A673 (cell line): ENCODE results near the gene LRRC4. TPM values are rescaled to one million over a fixed set of nuclear protein-coding genes. Genes with fewer than 3 reads are reported as not detected.

Source experiments
- BruUV-seq: library from RNA; stranded (reverse); fragments of 400-500 nt; replicated peaks from 2 replicates; lab custom pipeline; 2021; lab: Mats Ljungman, UMichigan
- CTCF ChIA-PET: fragments of 300-600 bp; sonication (Branson Sonifier 250); formaldehyde crosslinking; loops from one replicate; lab custom pipeline; 2022; ENCODE audit warnings: antibody characterized with exemption; lab: Charles Lee
- POLR2A ChIA-PET: fragments of 300-600 bp; sonication (Branson Sonifier 250); formaldehyde crosslinking; loops from one replicate; lab custom pipeline; 2022; ENCODE audit warnings: antibody characterized with exemption; ENCODE audit not compliant: low non-redundant PET; lab: Charles Lee
- DNase-seq: peaks from one replicate; pipeline ENCODE4 v3.0.0-alpha.2; 2015; ENCODE audit warnings: low spot score
- H3K27ac ChIP-seq: fragments of 200-600 bp; sonication (generic); 2 replicates; pipeline ENCODE4 v1.5.1; 2016; ENCODE audit warnings: mixed run types, low read depth, mild to moderate bottlenecking, mixed read lengths, antibody characterized with exemption, low read length; ENCODE audit not compliant: poor library complexity, severe bottlenecking
- H3K27me3 ChIP-seq: fragments of 200-600 bp; sonication (generic); replicated peaks from 2 replicates; pipeline ENCODE4 v1.6.1; 2017; ENCODE audit warnings: mixed run types, low read depth, mild to moderate bottlenecking, mixed read lengths, antibody characterized with exemption, low read length; ENCODE audit not compliant: insufficient read depth, poor library complexity
- H3K36me3 ChIP-seq: fragments of 200-600 bp; sonication (generic); 2 replicates; pipeline ENCODE4 v1.6.1; 2016; ENCODE audit warnings: mixed run types, mild to moderate bottlenecking, mixed read lengths, antibody characterized with exemption, low read length; ENCODE audit not compliant: insufficient read depth, poor library complexity, severe bottlenecking
- H3K4me1 ChIP-seq: fragments of 200-600 bp; sonication (generic); 2 replicates; pipeline ENCODE4 v1.6.1; 2017; ENCODE audit warnings: mixed run types, mild to moderate bottlenecking, mixed read lengths, antibody characterized with exemption, low read length; ENCODE audit not compliant: insufficient read depth, poor library complexity, severe bottlenecking
- H3K4me3 ChIP-seq: fragments of 200-600 bp; sonication (generic); 2 replicates; pipeline ENCODE4 v1.5.1; 2016; ENCODE audit warnings: low read depth, mixed run types, mild to moderate bottlenecking, mixed read lengths, low read length; ENCODE audit not compliant: poor library complexity, severe bottlenecking
- H3K9me3 ChIP-seq: fragments of 200-600 bp; sonication (generic); 2 replicates; pipeline ENCODE4 v1.6.1; 2016; ENCODE audit warnings: mixed run types, low read depth, mild to moderate bottlenecking, mixed read lengths, antibody characterized with exemption, low read length; ENCODE audit not compliant: poor library complexity, severe bottlenecking
- CTCF ChIP-seq: fragments of 300-800, 200-600 bp; sonication (generic); conservative IDR thresholded peaks from 2 replicates; pipeline ENCODE4 v1.5.1; 2017; ENCODE audit warnings: low read depth, mild to moderate bottlenecking, antibody characterized with exemption, low read length, moderate library complexity, mixed read lengths
- EZH2 ChIP-seq: fragments of 200-600 bp; sonication (generic); IDR thresholded peaks from 2 replicates; pipeline ENCODE4 v1.6.1; 2017; ENCODE audit warnings: borderline replicate concordance, low read depth, mild to moderate bottlenecking, mixed read lengths, antibody characterized with exemption, low read length; ENCODE audit not compliant: poor library complexity, severe bottlenecking
- intact Hi-C: fragments of 100-400 bp; cut with micrococcal nuclease; formaldehyde crosslinking; loops from one replicate; pipeline ENCODE4 v1.10.0; 2022; ENCODE audit not compliant: unreplicated experiment
- total RNA-seq: library from RNA; stranded (reverse); gene quantifications from 2 replicates; pipeline ENCODE4 v1.2.3, GENCODE V29; 2021

LRRC4 gene
- total RNA-seq, 1 experiment from 2014 or later: 16.1 TPM

- intact Hi-C loops: no loop called here
- TF ChIP-seq CTCF: no peak
- Histone ChIP-seq H3K36me3 (no peaks in the 10 kb centered on the region), H3K27ac (no peak overlapping the region), H3K4me1 (no peaks in the 10 kb centered on the region), H3K4me3 (no peak overlapping the region), H3K9me3 (no peaks in the 10 kb centered on the region), H3K27me3 (no peaks in the 10 kb centered on the region)
- POLR2A ChIA-PET: no interaction called here
- CTCF ChIA-PET: no interaction called here
- no peak for DNase-seq
- BruUV-seq: no TSS peak
Measured at GRCh38 chr7:127998671-127999070, 32.6 kb downstream of the LRRC4 start.

GRCh38 chr7:127997226-127997922 lies 33.9 kb downstream of the LRRC4 start:
- CTCF ChIA-PET: no interaction called here
- BruUV-seq: no TSS peak
- DNase-seq: no peak
- Histone ChIP-seq H3K36me3 (no peaks in the 10 kb centered on the region), H3K27me3 (no peaks in the 10 kb centered on the region), H3K27ac (no peak overlapping the region), H3K4me1 (no peaks in the 10 kb centered on the region), H3K4me3 (no peak overlapping the region), H3K9me3 (no peaks in the 10 kb centered on the region)
- intact Hi-C loops: no loop called here
- no peak for TF ChIP-seq EZH2
- TF ChIP-seq CTCF: no peak
- POLR2A ChIA-PET: no interaction called here

- Histone ChIP-seq H3K4me3 (no peak overlapping the region), H3K27me3 (no peaks in the 10 kb centered on the region), H3K9me3 (no peaks in the 10 kb centered on the region), H3K4me1 (no peaks in the 10 kb centered on the region), H3K27ac (no peak overlapping the region), H3K36me3 (no peaks in the 10 kb centered on the region)
- BruUV-seq: no TSS peak
- ChIA-PET POLR2A (no interaction called here), CTCF (no interaction called here)
- no peak for DNase-seq
- intact Hi-C loops: no loop called here
- TF ChIP-seq CTCF (no peak), EZH2 (no peak)
Measured at GRCh38 chr7:127996253-127997071, 34.8 kb downstream of the LRRC4 start.
